SK-N-SH treated with all-trans-retinoic acid at 6 μM for 48 hours (cell line): ENCODE data around the gene LRRC8E.

Experiments
- ATAC-seq: fragments of 200-7000 bp; cut with Tn5 transposase; 3 replicates; pipeline ENCODE4 v1.9.1; 2020; ENCODE audit warnings: mild to moderate bottlenecking, moderate library complexity
- ARNTL ChIP-seq: fragments of 450-650 bp; formaldehyde crosslinking; IDR thresholded peaks from 2 replicates; pipeline ENCODE4 v1.5.0; 2020; ENCODE audit warnings: low read depth, mild to moderate bottlenecking, moderate library complexity, borderline replicate concordance
- BACH2 ChIP-seq: fragments of 250-450 bp; sonication (Bioruptor Pico); IDR thresholded peaks from 2 replicates; pipeline ENCODE4 v1.9.0; 2021; ENCODE audit warnings: mild to moderate bottlenecking, borderline replicate concordance
- CREB5 ChIP-seq: fragments of 250-450 bp; sonication (Bioruptor Pico); IDR thresholded peaks from 2 replicates; pipeline ENCODE4 v1.5.1; 2020; ENCODE audit warnings: low read depth, mild to moderate bottlenecking, moderate library complexity
- CSRNP3 ChIP-seq: fragments of 250-450 bp; sonication (Bioruptor Pico); IDR thresholded peaks from 2 replicates; pipeline ENCODE4 v1.5.1; 2021; ENCODE audit warnings: mild to moderate bottlenecking, moderate library complexity
- ESRRG ChIP-seq: fragments of 250-450 bp; sonication (Bioruptor Pico); IDR thresholded peaks from 2 replicates; pipeline ENCODE4 v1.6.1; 2021; ENCODE audit warnings: mild to moderate bottlenecking
- GLIS3 ChIP-seq: fragments of 250-450 bp; sonication (Bioruptor Pico); IDR thresholded peaks from 2 replicates; pipeline ENCODE4 v1.5.0; 2020; ENCODE audit warnings: mild to moderate bottlenecking, moderate library complexity
- ISL1 ChIP-seq: fragments of 250-450 bp; sonication (Bioruptor Pico); IDR thresholded peaks from 2 replicates; pipeline ENCODE4 v2.1.2; 2022; ENCODE audit warnings: mild to moderate bottlenecking, moderate library complexity
- OSR1 ChIP-seq: fragments of 250-450 bp; sonication (Bioruptor Pico); IDR thresholded peaks from 2 replicates; pipeline ENCODE4 v1.8.0; 2022; ENCODE audit warnings: moderate library complexity, mild to moderate bottlenecking, inconsistent platforms
- PATZ1 ChIP-seq: fragments of 250-450 bp; sonication (Bioruptor Pico); IDR thresholded peaks from 2 replicates; pipeline ENCODE4 v1.8.0; 2020; ENCODE audit warnings: mild to moderate bottlenecking, moderate library complexity, borderline replicate concordance
- POU6F1 ChIP-seq: fragments of 250-450 bp; sonication (Bioruptor Pico); IDR thresholded peaks from 2 replicates; pipeline ENCODE4 v1.8.0; 2021; ENCODE audit warnings: low read depth, mild to moderate bottlenecking, moderate library complexity, borderline replicate concordance
- PPARA ChIP-seq: fragments of 250-450 bp; sonication (Bioruptor Pico); IDR thresholded peaks from 2 replicates; pipeline ENCODE4 v1.5.0; 2020; ENCODE audit warnings: mild to moderate bottlenecking, borderline replicate concordance
- RARB ChIP-seq: fragments of 250-450 bp; sonication (Bioruptor Pico); IDR thresholded peaks from 2 replicates; pipeline ENCODE4 v1.8.0; 2021; ENCODE audit warnings: mild to moderate bottlenecking, moderate library complexity
- SNAI2 ChIP-seq: fragments of 250-450 bp; sonication (Bioruptor Pico); IDR thresholded peaks from 2 replicates; pipeline ENCODE4 v1.5.0; 2020; ENCODE audit warnings: mild to moderate bottlenecking, moderate library complexity
- TCF4 ChIP-seq: fragments of 250-450 bp; sonication (Bioruptor Pico); IDR thresholded peaks from 2 replicates; pipeline ENCODE4 v1.8.0; 2021; ENCODE audit warnings: mild to moderate bottlenecking, moderate library complexity, borderline replicate concordance
- TSHZ2 ChIP-seq: fragments of 250-450 bp; sonication (Bioruptor Pico); IDR thresholded peaks from 2 replicates; pipeline ENCODE4 v1.5.0; 2020; ENCODE audit warnings: mild to moderate bottlenecking, moderate library complexity
- ZC3H10 ChIP-seq: fragments of 250-450 bp; sonication (Bioruptor Pico); IDR thresholded peaks from 2 replicates; pipeline ENCODE4 v1.5.1; 2021; ENCODE audit warnings: mild to moderate bottlenecking, moderate library complexity
- ZFP30 ChIP-seq: fragments of 450-650 bp; formaldehyde crosslinking; IDR thresholded peaks from 2 replicates; pipeline ENCODE4 v1.5.0; 2022; ENCODE audit warnings: mild to moderate bottlenecking, moderate library complexity
- ZNF565 ChIP-seq: fragments of 450-650 bp; formaldehyde crosslinking; conservative IDR thresholded peaks from 2 replicates; pipeline ENCODE4 v1.5.0; 2020; ENCODE audit warnings: low read depth, mild to moderate bottlenecking, moderate library complexity
- ZNF70 ChIP-seq: fragments of 450-650 bp; formaldehyde crosslinking; IDR thresholded peaks from 2 replicates; pipeline ENCODE4 v1.5.0; 2020; ENCODE audit warnings: mild to moderate bottlenecking, moderate library complexity
- ZNF8 ChIP-seq: fragments of 450-650 bp; formaldehyde crosslinking; IDR thresholded peaks from 2 replicates; pipeline ENCODE4 v1.5.0; 2020; ENCODE audit warnings: mild to moderate bottlenecking, moderate library complexity

LRRC8E gene

GRCh38 chr19:7844405-7844804 is 43.9 kb upstream of the LRRC8E start:
- no peak for ATAC-seq
- TF ChIP-seq POU6F1 (CRISPR knock-in tag) = no peak
- TF ChIP-seq SNAI2 (CRISPR knock-in tag) = no peak
- TF ChIP-seq ZNF70 (CRISPR knock-in tag) = no peak
- TF ChIP-seq ISL1 = no peak
- no peak for TF ChIP-seq GLIS3 (CRISPR knock-in tag)
- TF ChIP-seq ESRRG (CRISPR knock-in tag) = no peak
- TF ChIP-seq CSRNP3 (CRISPR knock-in tag) = no peak
- TF ChIP-seq PATZ1 (CRISPR knock-in tag) = no peak
- TF ChIP-seq, all 23 proteins: peak for 0

GRCh38 chr19:7844951-7845350 is 43.4 kb upstream of the LRRC8E start:
- no peak for ATAC-seq
- TF ChIP-seq ZNF8 (no peak), POU6F1 (CRISPR knock-in tag) (no peak), CREB5 (CRISPR knock-in tag) (no peak), SNAI2 (CRISPR knock-in tag) (no peak), ESRRG (CRISPR knock-in tag) (no peak), TCF4 (no peak), PPARA (no peak), ZNF70 (CRISPR knock-in tag) (no peak), ZC3H10 (CRISPR knock-in tag) (no peak), RARB (CRISPR knock-in tag) (no peak), BACH2 (CRISPR knock-in tag) (no peak), ZNF565 (no peak), PATZ1 (CRISPR knock-in tag) (no peak)

- ATAC-seq = no peak
- no peak for TF ChIP-seq RARB (CRISPR knock-in tag)
- no peak for TF ChIP-seq ZNF8
- TF ChIP-seq TCF4 = no peak
- TF ChIP-seq ZNF70 (CRISPR knock-in tag) = no peak
- no peak for TF ChIP-seq ZFP30 (CRISPR knock-in tag)
- TF ChIP-seq POU6F1 (CRISPR knock-in tag) = no peak
- no peak for TF ChIP-seq ARNTL
- no peak for TF ChIP-seq ESRRG (CRISPR knock-in tag)
- TF ChIP-seq OSR1 = no peak
- no peak for TF ChIP-seq CSRNP3 (CRISPR knock-in tag)
- TF ChIP-seq PPARA = no peak
- TF ChIP-seq TSHZ2 (CRISPR knock-in tag) = no peak
Observed at GRCh38 chr19:7845390-7846154, 42.7 kb upstream of the LRRC8E start.
